HG03342 (cell line): ENCODE data around the gene B3GNT9.

Source experiments
- ATAC-seq: cut with Tn5 transposase; IDR thresholded peaks from one replicate; pipeline ENCODE4 v1.9.1; 2021; ENCODE audit warnings: mild to moderate bottlenecking, moderate library complexity; ENCODE audit not compliant: unreplicated experiment

The B3GNT9 gene

GRCh38 chr16:67116388-67117311, 34.1 kb downstream of the B3GNT9 start:
- no peak for ATAC-seq

DNA sequence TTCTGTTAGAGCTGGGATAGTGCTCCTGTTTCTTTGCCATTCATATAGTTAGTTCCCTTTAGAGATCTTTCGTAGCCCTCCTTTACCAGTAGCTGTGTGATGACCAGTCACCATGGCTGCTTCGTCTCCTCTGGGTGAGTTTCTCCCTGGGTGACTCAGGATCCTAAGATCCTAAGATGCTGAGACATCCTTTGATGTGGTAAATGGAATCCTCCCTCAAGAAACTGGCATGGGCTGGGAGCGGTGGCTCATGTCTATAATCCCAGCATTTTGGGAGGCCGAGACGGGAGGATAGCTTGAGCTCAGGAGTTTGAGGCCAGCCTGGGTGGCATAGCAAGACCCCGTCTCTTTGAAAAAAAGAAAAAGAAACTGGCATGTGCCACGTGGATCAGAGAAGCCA, 35.2 kb downstream of the B3GNT9 start:
- no peak for ATAC-seq

GRCh38 chr16:67114793-67115192, 36.0 kb downstream of the B3GNT9 start:
- no peak for ATAC-seq

- no peak for ATAC-seq
Observed at GRCh38 chr16:67112591-67113399, 38.0 kb downstream of the B3GNT9 start.

DNA sequence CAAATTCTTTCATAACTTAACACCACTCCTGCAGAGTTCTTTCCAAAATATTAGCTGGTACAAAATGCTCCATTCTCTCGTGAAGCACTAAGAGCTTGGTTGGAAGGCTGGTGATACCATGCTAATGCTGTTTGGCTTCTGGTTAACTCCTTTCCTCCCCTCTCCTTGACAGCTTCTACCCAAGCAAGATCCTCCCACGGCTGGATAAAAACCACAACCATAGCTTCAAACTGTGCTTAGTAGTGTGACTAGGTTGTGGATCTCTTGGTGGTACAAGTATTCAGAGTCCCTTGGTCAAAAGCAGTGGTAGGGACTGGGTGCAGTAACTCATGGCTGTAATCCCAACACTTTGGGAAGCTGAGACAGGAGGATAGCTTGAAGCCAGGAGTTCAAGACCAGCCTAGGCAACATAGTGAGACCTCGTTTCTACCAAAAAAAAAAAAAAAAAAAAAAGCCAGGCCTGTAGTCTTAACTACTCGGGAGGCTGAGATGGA, 38.8 kb downstream of the B3GNT9 start:
- ATAC-seq, result no peak

GRCh38 chr16:67109407-67110135, 41.2 kb downstream of the B3GNT9 start, which contains the start of gene PHAF1:
PHAF1 (plus strand) TSS chr16:67109941; CDS start chr16:67110176, 235 bp downstream.
- ATAC-seq, result peak; percentile 72

GRCh38 chr16:67108931-67109406, 41.8 kb downstream of the B3GNT9 start:
- no peak for ATAC-seq

DNA sequence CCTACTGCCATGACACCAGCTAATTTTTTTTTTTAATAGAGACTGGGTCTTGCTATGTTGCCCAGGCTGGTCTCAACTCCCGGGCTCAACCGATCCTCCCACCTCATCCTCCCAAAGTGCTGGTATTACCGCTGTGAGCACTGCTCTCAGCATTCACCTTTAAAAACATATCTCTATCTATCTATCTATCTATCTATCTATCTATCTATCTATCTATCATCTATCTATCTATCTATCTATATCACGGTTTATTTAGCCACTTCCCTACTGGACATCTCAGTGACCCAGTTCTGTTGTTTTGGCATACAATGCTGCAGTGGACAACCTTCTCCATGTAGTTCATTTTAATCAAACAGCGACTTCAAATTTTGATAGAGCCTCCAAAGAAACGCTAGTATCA, 42.3 kb downstream of the B3GNT9 start:
- ATAC-seq, result no peak

- ATAC-seq, result no peak
Observed at GRCh38 chr16:67105881-67106280, 44.9 kb downstream of the B3GNT9 start.

DNA sequence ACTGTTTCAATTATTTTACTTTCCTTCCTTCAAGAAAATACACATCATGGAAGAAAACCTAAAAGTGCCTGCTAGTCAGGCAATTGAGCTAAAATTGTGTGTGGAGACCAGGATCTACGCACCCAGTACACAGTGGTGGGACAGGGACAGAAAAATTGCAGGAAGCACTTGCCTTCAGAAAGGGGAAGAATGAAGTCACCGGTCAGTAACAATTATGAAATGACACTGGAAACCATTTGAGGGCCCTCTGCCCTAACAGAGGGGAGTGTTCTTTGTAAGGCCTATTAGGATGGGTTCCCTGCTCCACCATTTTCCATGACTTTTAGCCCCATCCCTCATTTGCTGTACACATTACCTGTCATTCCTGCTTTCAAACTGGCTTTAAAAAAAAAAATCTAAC, 45.6 kb downstream of the B3GNT9 start:
- no peak for ATAC-seq

GRCh38 chr16:67104845-67105244, 46.0 kb downstream of the B3GNT9 start:
- no peak for ATAC-seq

GRCh38 chr16:67104061-67104460, 46.7 kb downstream of the B3GNT9 start:
- ATAC-seq, result no peak

DNA sequence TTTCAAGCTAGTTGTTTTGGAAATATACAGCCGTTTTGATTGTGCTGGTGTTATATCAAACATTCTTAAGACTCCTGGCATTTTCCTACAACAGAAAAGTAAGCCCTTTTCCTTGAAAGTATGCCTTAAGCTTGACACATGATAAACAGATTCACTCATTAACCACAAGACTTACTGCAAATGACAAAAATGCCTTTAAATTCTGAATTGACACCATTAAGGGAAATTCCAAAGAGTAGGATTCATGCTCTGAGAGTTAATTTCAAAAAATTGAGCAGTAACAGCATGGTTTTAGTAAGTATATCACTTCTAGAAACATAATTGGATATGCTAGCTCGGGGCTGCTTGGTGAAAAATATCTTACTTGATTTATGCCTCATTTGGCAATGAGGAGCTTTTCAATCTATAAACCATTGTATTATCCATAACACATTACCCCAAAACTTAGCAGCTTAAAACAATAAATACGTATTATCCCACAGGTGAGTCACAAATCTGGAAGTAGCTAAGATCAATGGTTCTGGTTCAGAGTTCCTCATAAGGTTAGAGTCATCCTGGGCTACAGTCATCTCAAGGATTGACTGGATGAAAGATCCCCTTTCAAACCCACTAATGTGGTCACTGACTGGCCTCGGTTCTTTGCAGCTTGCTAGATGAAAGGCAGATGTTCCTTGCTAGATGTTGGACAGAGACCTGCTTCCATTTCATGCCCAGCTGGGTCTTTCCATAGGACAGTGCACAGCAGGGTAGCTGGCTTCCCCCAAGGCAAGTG, 49.3 kb downstream of the B3GNT9 start:
- no peak for ATAC-seq

GRCh38 chr16:67100569-67101310, 50.1 kb downstream of the B3GNT9 start:
- no peak for ATAC-seq

DNA sequence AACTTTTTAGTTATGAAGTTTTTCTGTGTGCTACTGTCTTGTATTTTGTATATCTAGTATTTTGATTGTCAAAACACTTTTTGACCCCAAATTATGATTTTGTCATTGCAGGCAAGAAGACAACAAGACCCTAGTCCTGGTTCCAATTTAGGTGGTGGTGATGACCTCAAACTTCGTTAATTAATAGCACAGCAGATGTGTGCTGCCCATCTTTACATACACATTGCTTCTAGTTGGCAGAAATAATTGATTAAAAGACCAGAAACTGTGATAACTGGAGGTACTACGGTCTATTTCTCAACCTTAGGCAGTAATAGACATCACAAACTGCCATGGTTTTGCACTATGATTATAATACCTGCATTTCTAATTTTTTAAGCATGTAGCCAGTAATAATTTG, 52.2 kb downstream of the B3GNT9 start:
- ATAC-seq, result no peak
